ENCODE data around the gene VWA8.

VWA8 gene

GRCh38 chr13:41961466-41961760 lies 504 bp upstream of the VWA8 start:
- no peak for TF ChIP-seq CTCF (IDR thresholded peaks at IDR 0.05; ENCODE audit: low read depth, low read length)
- TF ChIP-seq EZH2phosphoT487 (IDR thresholded peaks at IDR 0.05; ENCODE audit: low read depth) = no peak
- H3K79me2 ChIP-seq (ENCODE audit: low read length) = peaks cover 43% of the 10 kb centered on the region
- peak overlapping the region; percentile 92 for H3K4me3 ChIP-seq (ENCODE audit: low read length)
- no peaks in the 10 kb centered on the region for H3K9me3 ChIP-seq (ENCODE audit: insufficient read depth, low read length)
- H3K36me3 ChIP-seq (replicated peaks; ENCODE audit: low read depth, low read length) = no peaks in the 10 kb centered on the region
- peaks cover under 1% of the 10 kb centered on the region; the same call in 1 of the 2 replicates for H4K20me1 ChIP-seq (ENCODE audit: insufficient read depth, low read length)
- peak overlapping the region; percentile 100 for H2AFZ ChIP-seq (ENCODE audit: low read depth, low read length)
- H3K9ac ChIP-seq (ENCODE audit: low read length) = peak overlapping the region; percentile 95
- H3K4me2 ChIP-seq (ENCODE audit: low read length) = peak overlapping the region; percentile 90
- no peaks in the 10 kb centered on the region for H3K27me3 ChIP-seq (ENCODE audit: low read depth, low read length)
- H3K27ac ChIP-seq (ENCODE audit: low read length) = peak overlapping the region; percentile 52
- H3K4me1 ChIP-seq (ENCODE audit: low read length) = peaks cover 17% of the 10 kb centered on the region

- peaks cover 55% of the 10 kb centered on the region for H3K79me2 ChIP-seq (ENCODE audit: low read length)
- TF ChIP-seq CTCF (IDR thresholded peaks at IDR 0.05; ENCODE audit: low read depth, low read length) = no peak
- no peak for TF ChIP-seq EZH2phosphoT487 (IDR thresholded peaks at IDR 0.05; ENCODE audit: low read depth)
- peak overlapping the region; percentile 100 for H2AFZ ChIP-seq (ENCODE audit: low read depth, low read length)
- H3K4me2 ChIP-seq (ENCODE audit: low read length) = peak overlapping the region; percentile 90
- H4K20me1 ChIP-seq (ENCODE audit: insufficient read depth, low read length) = peaks cover 3% of the 10 kb centered on the region; the same call in 1 of the 2 replicates
- no peaks in the 10 kb centered on the region for H3K27me3 ChIP-seq (ENCODE audit: low read depth, low read length)
- H3K9me3 ChIP-seq (ENCODE audit: insufficient read depth, low read length) = no peaks in the 10 kb centered on the region
- H3K4me3 ChIP-seq (ENCODE audit: low read length) = peak overlapping the region; percentile 92
- H3K36me3 ChIP-seq (replicated peaks; ENCODE audit: low read depth, low read length) = no peaks in the 10 kb centered on the region
- peak overlapping the region; percentile 52 for H3K27ac ChIP-seq (ENCODE audit: low read length)
- peak overlapping the region; percentile 95 for H3K9ac ChIP-seq (ENCODE audit: low read length)
- peaks cover 28% of the 10 kb centered on the region for H3K4me1 ChIP-seq (ENCODE audit: low read length)
These were observed 685 bp downstream of the VWA8 start for GRCh38 chr13:41960211-41960636.

GRCh38 chr13:41956272-41956671 lies 4.6 kb downstream of the VWA8 start:
- H3K4me2 ChIP-seq (ENCODE audit: low read length) = peak overlapping the region; percentile 45
- H3K27me3 ChIP-seq (ENCODE audit: low read depth, low read length) = no peaks in the 10 kb centered on the region
- peaks cover 93% of the 10 kb centered on the region for H3K79me2 ChIP-seq (ENCODE audit: low read length)
- peaks cover 31% of the 10 kb centered on the region for H3K4me1 ChIP-seq (ENCODE audit: low read length)
- no peak overlapping the region for H2AFZ ChIP-seq (ENCODE audit: low read depth, low read length)
- H3K9ac ChIP-seq (ENCODE audit: low read length) = no peak overlapping the region
- no peak for TF ChIP-seq EZH2phosphoT487 (IDR thresholded peaks at IDR 0.05; ENCODE audit: low read depth)
- TF ChIP-seq CTCF (IDR thresholded peaks at IDR 0.05; ENCODE audit: low read depth, low read length) = no peak
- no peak overlapping the region for H3K27ac ChIP-seq (ENCODE audit: low read length)
- peaks cover 12% of the 10 kb centered on the region for H4K20me1 ChIP-seq (ENCODE audit: insufficient read depth, low read length)
- H3K9me3 ChIP-seq (ENCODE audit: insufficient read depth, low read length) = no peaks in the 10 kb centered on the region
- H3K36me3 ChIP-seq (replicated peaks; ENCODE audit: low read depth, low read length) = no peaks in the 10 kb centered on the region
- peak overlapping the region; percentile 39; the same call in 1 of the 2 replicates for H3K4me3 ChIP-seq (ENCODE audit: low read length)

- Histone ChIP-seq H3K9me3 (ENCODE audit: insufficient read depth, low read length) (no peaks in the 10 kb centered on the region), H3K36me3 (replicated peaks; ENCODE audit: low read depth, low read length) (no peaks in the 10 kb centered on the region), H3K79me2 (ENCODE audit: low read length) (peaks cover 96% of the 10 kb centered on the region), H3K27me3 (ENCODE audit: low read depth, low read length) (no peaks in the 10 kb centered on the region), H3K9ac (ENCODE audit: low read length) (no peak overlapping the region), H3K27ac (ENCODE audit: low read length) (no peak overlapping the region), H4K20me1 (ENCODE audit: insufficient read depth, low read length) (peaks cover 12% of the 10 kb centered on the region), H2AFZ (ENCODE audit: low read depth, low read length) (no peak overlapping the region), H3K4me1 (ENCODE audit: low read length) (peaks cover 31% of the 10 kb centered on the region), H3K4me3 (ENCODE audit: low read length) (peak overlapping the region; percentile 39), H3K4me2 (ENCODE audit: low read length) (peak overlapping the region; percentile 45)
- TF ChIP-seq CTCF (IDR thresholded peaks at IDR 0.05; ENCODE audit: low read depth, low read length) (no peak), EZH2phosphoT487 (IDR thresholded peaks at IDR 0.05; ENCODE audit: low read depth) (no peak)
These were observed 5.3 kb downstream of the VWA8 start for GRCh38 chr13:41955605-41956004.

Measured in OCI-LY3 (cell line).